Upper lobe of left lung (tissue), 4 donors: Measurements from ENCODE around the gene SBF2.

Experiments
- CTCF ChIP-seq, 6 experiments: fragments of 450-650 bp in 4 of 6; fragments of 200-600 bp in 2 of 6; sonication (generic) in 2 of 6; IDR thresholded peaks; one replicate each; pipeline ENCODE4 v1.5.1; 2016 to 2019; ENCODE audit warnings: antibody characterized with exemption in 6 of 6
- EP300 ChIP-seq, 4 donors: sonication (generic); formaldehyde crosslinking; IDR thresholded peaks; one replicate each; pipeline ENCODE4 v1.5.1; 2017; ENCODE audit warnings: antibody characterized with exemption in 4 of 4, control low read depth in 2 of 4
- POLR2A ChIP-seq, 4 donors: fragments of 450-650 bp; IDR thresholded peaks; one replicate each; pipeline ENCODE4 v1.5.1; 2016 to 2017; ENCODE audit warnings: antibody characterized with exemption in 4 of 4, mild to moderate bottlenecking in 2 of 4
- POLR2AphosphoS5 ChIP-seq, 2 donors: sonication (generic); formaldehyde crosslinking; IDR thresholded peaks; one replicate each; pipeline ENCODE4 v1.5.1; 2017; ENCODE audit warnings: antibody characterized with exemption in 2 of 2

GRCh38 chr11:9839550-9839949 is 454.5 kb downstream of the SBF2 start:
- TF ChIP-seq CTCF (IDR thresholded peaks at IDR 0.05) (no peak), EP300 (IDR thresholded peaks at IDR 0.05) (no peak), POLR2A (IDR thresholded peaks at IDR 0.05) (no peak), POLR2AphosphoS5 (IDR thresholded peaks at IDR 0.05) (no peak)
